Tongue (tissue), 2 donors: ENCODE results near the gene STX4. TPM values are rescaled to one million over a fixed set of nuclear protein-coding genes. Genes with fewer than 3 reads are reported as not detected.
A peak's percentile ranks its signal among the peaks of the same experiment; 100 is the strongest.
"Not testable (repeated sequence)": the region's sequence is repeated elsewhere in the genome, so short reads cannot be mapped to it uniquely, and the experiment has no call there.

ENCODE experiments used
- DNase-seq: peaks from one replicate; pipeline ENCODE4 v3.0.0-alpha.2; 2015
- total RNA-seq: library from RNA; depleted of rRNA; stranded (reverse); fragments of >200 nt; gene quantifications from one replicate; pipeline ENCODE4 v1.2.3, GENCODE V29; 2014

Gene STX4
- total RNA-seq, 1 donor from 2014 or later, result 26.8 TPM

DNA sequence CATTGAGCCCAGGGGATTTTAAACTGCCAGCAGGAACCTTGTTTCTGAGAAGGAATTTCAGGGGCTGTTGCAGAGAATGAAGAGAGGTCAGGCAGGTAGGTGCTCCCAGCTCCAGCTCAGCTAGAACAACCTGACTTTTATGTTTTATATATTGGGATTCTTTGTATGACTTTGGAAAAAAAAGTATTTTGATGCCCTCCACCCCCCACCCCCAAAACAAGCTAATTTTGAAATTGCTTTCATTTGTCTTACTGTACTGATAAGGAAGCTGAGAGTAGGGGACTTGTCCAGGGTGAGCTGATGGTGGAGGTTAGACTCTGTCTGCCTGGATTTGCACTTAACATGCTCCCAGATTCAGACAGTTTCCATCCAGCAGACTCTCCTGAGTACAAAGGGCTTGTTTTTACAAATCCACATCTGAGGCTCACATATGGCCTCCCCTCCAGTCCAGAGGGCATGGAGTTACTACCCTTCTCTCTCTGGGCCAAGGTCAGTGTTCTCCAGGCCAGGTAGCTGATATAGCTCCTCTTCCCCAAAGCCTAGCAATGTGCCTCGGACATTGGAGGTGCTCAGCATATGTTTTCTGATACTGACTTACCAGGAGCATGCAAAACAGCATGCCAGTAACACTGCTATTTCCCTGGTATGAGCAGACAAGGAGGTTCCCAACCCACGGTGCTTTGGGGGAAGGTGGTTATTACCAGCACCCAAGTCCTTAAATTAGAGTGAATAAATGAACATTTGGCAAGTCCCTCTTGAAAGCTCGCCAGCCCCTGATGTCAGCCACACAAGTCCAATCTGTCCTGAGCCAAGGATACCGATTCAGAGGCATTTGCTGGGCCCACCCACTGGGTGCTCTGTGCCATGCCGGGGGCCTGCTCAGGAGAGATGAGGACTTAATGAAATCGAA lies 34.3 kb upstream of the STX4 start:
- no peak for DNase-seq

DNA sequence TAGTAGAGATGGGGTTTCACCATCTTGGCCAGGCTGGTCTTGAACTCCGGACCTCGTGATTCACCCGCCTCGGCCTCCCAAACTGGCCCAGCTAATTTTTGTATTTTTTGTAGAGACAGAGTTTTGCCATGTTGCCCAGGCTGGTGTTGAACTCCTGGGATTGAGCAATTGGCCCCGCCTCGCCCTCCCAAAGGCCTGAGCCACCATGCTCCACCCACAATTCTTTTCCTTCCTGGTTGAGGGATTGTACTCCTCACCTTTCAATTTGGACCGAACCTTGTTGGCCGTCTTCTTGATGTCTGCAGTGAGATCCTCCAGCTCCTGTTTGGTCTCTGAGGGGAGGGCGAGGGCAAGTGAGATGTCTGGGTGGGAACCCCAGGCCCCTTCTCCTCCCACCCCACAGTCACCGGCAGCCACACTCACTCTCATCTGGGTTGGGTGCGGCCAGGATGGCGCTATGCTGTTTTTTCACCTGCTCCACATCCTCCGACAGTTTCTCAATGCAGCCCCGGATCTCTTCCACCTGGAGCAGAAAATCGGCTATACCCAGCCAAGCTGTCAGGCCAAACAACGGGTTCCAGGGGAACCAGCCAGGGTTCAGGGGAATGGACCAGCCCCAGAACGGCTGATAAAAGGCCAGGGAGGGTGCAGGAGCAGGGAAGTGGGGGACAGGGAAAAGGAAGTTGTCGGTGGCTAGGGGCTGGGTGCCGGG lies 32.5 kb upstream of the STX4 start:
- DNase-seq, result no peak

- no peak for DNase-seq
Measured at GRCh38 chr16:31001507-31002249, 31.7 kb upstream of the STX4 start.

GRCh38 chr16:31002250-31002700 lies 31.1 kb upstream of the STX4 start:
- DNase-seq, result peak; percentile 50

DNA sequence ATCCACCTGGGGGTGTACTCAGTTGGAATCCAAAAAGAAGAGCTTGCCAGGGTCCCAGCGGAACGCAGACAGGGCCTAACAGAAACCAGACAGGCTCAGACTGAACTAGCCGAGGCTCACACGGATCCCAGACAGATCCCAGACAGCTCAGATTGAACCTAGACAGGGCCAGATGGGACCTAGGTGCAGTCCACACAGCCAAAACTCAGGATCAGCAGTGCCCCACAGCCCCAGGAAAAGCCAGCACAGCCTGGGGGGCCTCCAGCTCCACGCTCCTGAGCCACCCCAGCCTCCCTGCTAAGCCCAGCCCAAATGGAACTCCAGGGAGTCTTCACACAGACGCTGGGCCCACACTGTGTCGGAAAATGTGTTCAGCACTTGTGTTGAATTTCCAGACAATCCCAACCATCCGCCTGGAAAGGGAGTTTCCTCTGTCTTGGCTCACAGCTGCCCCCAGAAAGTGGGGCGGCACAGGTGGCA lies 30.5 kb upstream of the STX4 start:
- peak; percentile 74 for DNase-seq

DNA sequence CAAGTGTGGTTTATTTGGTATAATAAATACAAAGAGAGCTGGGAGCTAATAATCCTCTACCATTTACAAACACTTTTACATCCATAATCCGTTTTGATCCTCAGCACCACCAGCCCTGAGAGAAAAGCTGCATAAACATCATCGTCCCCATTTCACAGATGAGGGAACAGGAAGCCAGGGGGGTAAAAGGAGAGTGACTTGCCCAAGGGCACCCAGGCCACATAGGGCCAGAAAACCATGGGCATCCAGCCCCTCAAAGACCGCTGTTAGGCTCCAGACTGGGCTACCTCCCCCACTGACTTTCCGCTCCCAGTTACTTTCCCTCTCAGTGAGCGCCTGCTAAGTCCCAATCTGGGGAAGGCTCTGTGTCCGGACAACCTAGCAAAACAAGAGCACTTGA lies 29.6 kb upstream of the STX4 start:
- no peak for DNase-seq

- DNase-seq, result no peak
Measured at GRCh38 chr16:31004658-31005057, 28.7 kb upstream of the STX4 start.

DNA sequence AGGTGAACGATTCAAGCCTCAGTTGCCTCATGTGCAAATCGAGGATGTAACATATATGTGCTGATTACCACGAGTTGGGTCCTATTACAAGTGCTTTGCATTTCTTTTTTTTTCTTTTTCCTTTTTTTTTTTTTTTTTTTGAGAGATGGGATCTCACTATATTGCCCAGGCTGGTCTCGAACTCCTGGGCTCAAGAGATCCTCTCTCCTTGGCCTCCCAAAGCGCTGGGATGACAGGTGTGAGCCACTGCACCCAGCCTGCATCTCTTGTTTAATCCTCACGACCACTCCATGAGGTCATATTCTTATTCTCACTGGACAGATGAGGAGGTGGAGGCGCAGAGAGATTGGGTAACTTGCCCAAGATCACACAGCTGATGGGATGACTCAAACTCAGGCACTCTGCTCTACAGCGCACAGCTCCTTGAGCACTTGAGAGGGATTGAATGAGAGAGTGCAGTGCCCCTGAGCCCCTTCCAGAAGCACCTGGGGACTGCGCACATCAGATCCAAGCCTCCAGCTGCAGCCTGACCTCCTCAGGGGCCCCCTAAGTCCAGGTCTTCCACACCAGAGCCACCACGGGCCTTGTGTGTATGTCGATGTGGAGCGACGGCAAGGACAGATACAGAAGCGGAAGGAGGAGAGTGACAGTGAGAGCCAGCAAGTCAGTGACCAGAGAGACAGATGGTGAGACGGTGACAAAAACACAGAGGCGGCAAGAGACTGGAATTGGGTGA lies 27.8 kb upstream of the STX4 start:
- DNase-seq, result no peak

- DNase-seq, result no peak
Measured at GRCh38 chr16:31006086-31006385, 27.3 kb upstream of the STX4 start.

DNA sequence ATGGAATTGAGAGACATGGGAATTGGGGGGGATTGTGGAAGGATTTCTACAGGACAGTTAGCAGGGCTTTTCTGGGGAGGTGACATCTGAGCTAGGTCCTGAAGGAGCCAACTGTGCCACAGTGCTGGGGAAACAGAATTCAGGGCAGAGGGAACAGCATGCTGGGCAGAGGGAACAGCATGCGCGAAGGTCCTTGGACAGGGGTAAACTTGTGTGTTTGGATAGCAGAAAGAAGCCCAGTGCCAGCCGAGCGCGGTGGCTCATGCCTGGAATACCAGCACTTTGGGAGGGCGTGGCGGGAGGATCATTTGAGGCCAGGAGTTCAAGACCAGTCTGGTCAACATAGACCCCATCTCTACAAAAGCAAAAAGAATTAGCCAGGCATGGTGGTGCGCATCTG lies 26.8 kb upstream of the STX4 start:
- no peak for DNase-seq

GRCh38 chr16:31007684-31008083 lies 25.7 kb upstream of the STX4 start:
- no peak for DNase-seq

DNA sequence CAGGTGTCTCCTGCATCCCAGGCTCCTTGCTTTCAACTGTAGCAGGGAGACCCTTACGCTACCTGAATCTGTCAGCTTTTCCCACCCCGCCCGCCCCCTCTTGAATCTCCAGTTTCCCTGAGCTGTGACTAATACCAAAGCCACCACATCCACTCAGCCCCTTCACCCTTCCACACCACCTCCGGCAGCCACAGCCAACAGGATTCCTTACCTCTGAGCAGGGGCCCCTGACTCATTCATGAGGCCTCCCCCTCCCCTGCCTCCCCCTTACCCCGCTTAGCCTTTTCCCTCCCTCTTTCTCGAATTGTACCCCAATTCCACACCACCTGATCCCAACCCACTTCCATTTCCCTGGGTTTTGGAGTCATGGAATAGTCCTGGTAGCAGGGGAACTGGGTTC lies 25.2 kb upstream of the STX4 start:
- no peak for DNase-seq

GRCh38 chr16:31008551-31008950 lies 24.8 kb upstream of the STX4 start:
- no peak for DNase-seq

- DNase-seq, result no peak
Measured at GRCh38 chr16:31009120-31009519, 24.2 kb upstream of the STX4 start.

- no peak for DNase-seq
Measured at GRCh38 chr16:31009894-31010584, 23.3 kb upstream of the STX4 start.

DNA sequence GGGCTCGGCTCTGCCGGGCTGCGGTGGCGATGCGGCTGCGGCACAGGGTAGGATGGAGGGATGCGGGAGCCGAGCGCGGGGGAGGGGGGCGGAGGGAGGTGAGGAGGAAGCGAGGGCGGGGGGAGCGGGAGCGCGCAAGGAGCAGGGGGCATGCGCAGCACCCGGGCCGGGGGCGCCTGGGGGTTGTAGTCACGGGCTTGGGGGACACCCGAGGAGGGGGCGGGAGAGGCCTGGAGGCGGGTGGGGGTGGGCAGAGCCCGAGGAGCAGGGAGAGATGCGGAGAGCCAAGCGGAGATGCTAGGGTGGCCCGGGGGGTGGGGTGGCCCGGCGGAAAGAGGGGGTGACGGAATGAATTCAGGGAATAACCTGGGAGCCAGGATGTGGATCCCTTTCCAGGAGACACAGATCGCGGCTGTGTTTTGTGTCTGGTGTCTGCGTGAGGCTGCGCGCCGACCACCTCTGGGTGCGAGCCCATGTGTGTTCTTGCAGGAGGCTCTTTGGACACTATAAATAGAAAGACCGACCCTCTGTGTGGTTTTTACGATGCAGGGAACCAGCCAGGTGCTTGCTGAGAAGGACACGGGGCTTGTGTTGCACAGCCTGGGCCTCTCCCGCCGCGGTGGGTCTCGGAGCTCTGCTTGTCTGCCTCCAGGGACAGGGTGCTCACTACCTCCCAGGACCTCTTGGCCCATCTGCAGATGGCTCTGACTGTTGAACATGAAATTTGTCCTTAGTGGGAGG lies 22.6 kb upstream of the STX4 start, which contains the start of gene STX1B:
STX1B (minus strand) TSS at position 54 of the 741 bp plus-strand sequence. CDS start 242 bp downstream, outside the sequence.
- peak; percentile 79 for DNase-seq

- DNase-seq, result not testable (repeated sequence)
Measured at GRCh38 chr16:31011815-31012214, 21.5 kb upstream of the STX4 start.

GRCh38 chr16:31013292-31013691 lies 20.1 kb upstream of the STX4 start:
- not testable (repeated sequence) for DNase-seq

DNA sequence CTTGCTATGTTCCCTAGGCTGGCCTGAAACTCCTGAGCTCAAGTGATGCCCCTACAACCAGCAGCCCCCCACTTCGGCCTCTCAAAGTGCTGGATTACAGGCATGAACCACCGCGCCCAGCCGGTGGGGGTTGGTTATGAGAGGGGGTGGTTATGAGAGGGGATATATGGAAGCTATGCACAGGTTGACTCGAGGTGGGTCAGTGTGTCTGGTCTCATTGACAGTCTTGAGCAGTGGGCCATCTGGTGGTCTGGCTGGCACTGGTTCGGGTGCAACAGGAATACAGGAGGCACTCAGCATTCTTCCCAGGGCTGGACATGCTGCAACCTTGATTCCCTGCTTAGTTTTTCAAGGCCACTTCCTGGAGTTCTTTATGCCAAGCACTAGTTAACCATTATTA lies 17.3 kb upstream of the STX4 start:
- no peak for DNase-seq

DNA sequence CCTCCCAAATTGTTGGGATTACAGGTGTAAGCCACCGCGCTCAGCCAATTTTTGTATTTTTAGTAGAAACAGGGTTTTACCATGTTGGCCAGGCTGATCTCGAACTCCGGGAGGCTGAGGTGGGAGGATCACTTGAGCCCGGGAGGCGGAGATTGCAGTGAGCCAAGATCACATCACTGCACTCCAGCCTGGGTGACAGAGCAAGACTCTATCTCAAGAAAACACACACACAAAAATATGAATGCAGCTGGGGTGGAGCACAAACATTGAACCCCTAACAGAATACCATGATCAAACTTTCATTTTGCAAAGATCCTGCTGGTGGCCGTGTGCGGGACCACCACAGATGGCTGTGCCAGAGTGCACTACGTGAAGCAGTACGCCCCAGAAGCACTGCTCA lies 15.6 kb upstream of the STX4 start:
- DNase-seq, result not testable (repeated sequence)

DNA sequence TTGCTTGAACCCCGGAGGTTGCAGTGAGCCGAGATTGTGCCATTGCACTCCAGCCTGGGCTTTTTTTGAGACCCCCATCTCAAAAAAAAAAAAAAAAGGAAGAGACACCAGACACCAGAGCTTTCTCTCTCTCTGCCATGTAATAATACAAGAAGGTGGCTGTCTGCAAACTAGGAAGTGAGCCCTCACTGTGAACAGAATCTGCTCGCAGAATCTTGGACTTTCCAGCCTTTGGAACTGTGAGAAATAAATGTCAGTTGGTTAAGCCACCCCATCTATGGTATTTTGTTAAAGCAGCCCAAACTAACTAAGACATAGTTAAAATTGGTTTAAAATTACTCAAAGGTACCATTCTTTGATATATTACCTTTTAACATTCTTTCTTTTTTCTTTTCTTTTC lies 12.8 kb upstream of the STX4 start:
- DNase-seq, result no peak
